Measurements from ENCODE around the gene DNAH2.

GRCh38 chr17:7797976-7798375, 80.4 kb downstream of the DNAH2 start:
- TF ChIP-seq CTCF (IDR thresholded peaks at IDR 0.05) (no peak), POLR2A (IDR thresholded peaks at IDR 0.05) (no peak)
